ENCODE results near the gene SOWAHA. TPM values are rescaled to one million over a fixed set of nuclear protein-coding genes. Genes with fewer than 3 reads are reported as not detected.
"Not testable (repeated sequence)": the region's sequence is repeated elsewhere in the genome, so short reads cannot be mapped to it uniquely, and the experiment has no call there.

Gene SOWAHA
- total RNA-seq, 2 donors from 2014 or later: 0.63 to 0.68 TPM

DNA sequence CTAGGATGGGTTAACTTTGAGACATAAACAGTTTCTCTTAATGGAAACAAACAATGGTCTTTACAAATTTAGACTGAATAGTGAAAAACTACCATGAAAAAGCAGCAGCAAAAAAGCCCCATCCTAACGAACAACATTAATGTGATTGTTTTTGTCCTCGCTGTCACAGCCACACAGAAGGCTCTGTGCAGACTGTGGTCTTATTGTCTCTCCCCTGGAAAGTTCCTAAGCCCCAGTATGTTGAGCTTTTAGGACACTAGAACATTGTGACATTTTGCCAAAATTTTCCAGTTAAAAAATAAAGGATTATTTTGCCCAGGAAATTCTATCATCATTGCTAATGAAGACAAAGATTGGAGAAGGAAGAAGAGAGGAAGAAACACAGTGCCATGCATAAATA, 12.6 kb upstream of the SOWAHA start:
- Histone ChIP-seq H3K36me3 (no peaks in the 10 kb centered on the region), H3K4me3 (no peak overlapping the region), H3K27me3 (replicated peaks; ENCODE audit: insufficient read depth) (no peaks in the 10 kb centered on the region), H3K4me1 (ENCODE audit: control insufficient read depth in 1 of 2, low read depth in 2 of 2) (no peaks in the 10 kb centered on the region), H3K27ac (no peak overlapping the region), H3K9me3 (no peaks in the 10 kb centered on the region)
- TF ChIP-seq CTCF (IDR thresholded peaks at IDR 0.05): no peak
- ATAC-seq (ENCODE audit: insufficient number of reproducible peaks, low FRiP score, low read depth) (no peak), DNase-seq (ENCODE audit: low spot score) (no peak)

DNA sequence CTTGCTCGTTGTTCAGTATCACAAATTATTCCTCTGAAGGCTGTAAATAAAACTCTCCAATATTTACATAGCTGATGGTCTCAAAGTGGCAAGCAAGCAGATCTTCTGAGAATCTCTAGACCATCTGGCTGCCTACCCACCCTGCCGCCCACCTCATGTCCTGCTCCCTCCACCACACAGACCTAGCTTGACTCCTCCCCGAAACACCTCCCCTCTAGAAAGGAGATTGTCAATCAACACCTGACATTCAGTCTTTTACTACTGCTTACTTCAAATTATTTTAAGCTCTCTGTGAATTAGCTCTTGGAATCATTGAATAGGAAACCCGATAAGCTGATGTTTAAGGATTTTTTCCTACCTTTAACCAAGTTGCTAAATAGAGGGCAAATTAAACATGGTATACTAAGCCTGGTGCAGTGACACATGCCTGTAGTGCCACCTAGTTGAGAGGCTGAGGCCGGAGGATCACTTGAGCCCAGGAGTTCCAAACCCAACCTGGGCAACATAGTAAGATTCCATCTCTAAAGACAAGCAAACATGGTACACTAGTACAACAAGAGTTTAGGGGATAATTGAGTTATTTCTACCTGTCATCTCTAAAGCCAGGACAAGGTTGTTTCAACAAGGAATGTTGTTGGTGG, 10.9 kb upstream of the SOWAHA start:
- Histone ChIP-seq H3K27me3 (replicated peaks; ENCODE audit: insufficient read depth) (no peaks in the 10 kb centered on the region), H3K4me1 (ENCODE audit: control insufficient read depth in 1 of 2, low read depth in 2 of 2) (no peaks in the 10 kb centered on the region), H3K9me3 (no peaks in the 10 kb centered on the region), H3K4me3 (no peak overlapping the region), H3K27ac (no peak overlapping the region), H3K36me3 (no peaks in the 10 kb centered on the region)
- DNase-seq (ENCODE audit: low spot score): no peak
- no peak for TF ChIP-seq CTCF (IDR thresholded peaks at IDR 0.05)
- ATAC-seq (ENCODE audit: insufficient number of reproducible peaks, low FRiP score, low read depth): no peak

DNA sequence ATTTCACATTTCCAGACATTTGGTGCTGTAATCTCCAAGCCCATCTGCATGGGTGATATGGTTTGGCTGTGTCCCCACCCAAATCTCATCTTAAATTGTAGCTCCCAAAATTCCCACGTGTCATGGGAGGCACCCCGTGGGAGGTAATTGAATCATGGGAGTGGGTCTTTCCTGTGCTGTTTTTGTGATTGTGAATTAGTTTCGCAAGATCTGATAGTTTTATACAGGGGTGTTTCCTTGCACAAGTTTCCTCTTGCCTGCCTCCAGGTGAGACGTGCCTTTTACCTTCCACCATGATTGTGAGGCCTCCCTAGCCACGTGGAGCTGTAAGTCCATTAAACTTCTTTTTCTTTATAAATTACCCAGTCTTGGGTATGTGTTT, 10.4 kb upstream of the SOWAHA start:
- not testable (repeated sequence) for DNase-seq (ENCODE audit: low spot score); H3K36me3 ChIP-seq; H3K27me3 ChIP-seq (replicated peaks; ENCODE audit: insufficient read depth); H3K27ac ChIP-seq; H3K4me3 ChIP-seq; ATAC-seq (ENCODE audit: insufficient number of reproducible peaks, low FRiP score, low read depth); H3K9me3 ChIP-seq; H3K4me1 ChIP-seq (ENCODE audit: control insufficient read depth in 1 of 2, low read depth in 2 of 2)

- not testable (repeated sequence) for H3K27ac ChIP-seq; ATAC-seq (ENCODE audit: insufficient number of reproducible peaks, low FRiP score, low read depth); H3K4me3 ChIP-seq; DNase-seq (ENCODE audit: low spot score); H3K4me1 ChIP-seq (ENCODE audit: control insufficient read depth in 1 of 2, low read depth in 2 of 2); H3K27me3 ChIP-seq (replicated peaks; ENCODE audit: insufficient read depth); H3K9me3 ChIP-seq; H3K36me3 ChIP-seq
Observed at GRCh38 chr5:132804219-132804618, 8.9 kb upstream of the SOWAHA start.

DNA sequence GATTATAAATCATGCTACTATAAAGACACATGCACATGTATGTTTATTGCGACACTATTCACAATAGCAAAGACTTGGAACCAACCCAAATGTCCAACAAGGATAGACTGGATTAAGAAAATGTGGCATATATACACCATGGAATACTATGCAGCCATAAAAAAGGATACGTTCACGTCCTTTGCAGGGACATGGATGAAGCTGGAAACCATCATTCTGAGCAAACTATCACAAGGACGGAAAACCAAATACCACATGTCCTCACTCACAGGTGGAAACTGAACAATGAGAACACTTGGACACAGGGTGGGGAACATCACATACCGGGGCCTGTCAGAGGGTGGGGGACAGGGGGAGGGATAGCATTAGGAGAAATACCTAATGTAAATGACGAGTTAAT, 7.2 kb upstream of the SOWAHA start:
- H3K27ac ChIP-seq; H3K4me3 ChIP-seq; H3K4me1 ChIP-seq (ENCODE audit: control insufficient read depth in 1 of 2, low read depth in 2 of 2); DNase-seq (ENCODE audit: low spot score); ATAC-seq (ENCODE audit: insufficient number of reproducible peaks, low FRiP score, low read depth); H3K9me3 ChIP-seq; H3K36me3 ChIP-seq; H3K27me3 ChIP-seq (replicated peaks; ENCODE audit: insufficient read depth): not testable (repeated sequence)

- H3K36me3 ChIP-seq; H3K27me3 ChIP-seq (replicated peaks; ENCODE audit: insufficient read depth); ATAC-seq (ENCODE audit: insufficient number of reproducible peaks, low FRiP score, low read depth); H3K4me1 ChIP-seq (ENCODE audit: control insufficient read depth in 1 of 2, low read depth in 2 of 2); H3K27ac ChIP-seq; H3K9me3 ChIP-seq; H3K4me3 ChIP-seq; DNase-seq (ENCODE audit: low spot score): not testable (repeated sequence)
Observed at GRCh38 chr5:132806804-132807162, 6.3 kb upstream of the SOWAHA start.

- H3K27me3 ChIP-seq (replicated peaks; ENCODE audit: insufficient read depth): no peaks in the 10 kb centered on the region
- TF ChIP-seq CTCF (IDR thresholded peaks at IDR 0.05): no peak
- ATAC-seq (ENCODE audit: insufficient number of reproducible peaks, low FRiP score, low read depth): no peak
- H3K27ac ChIP-seq: no peak overlapping the region
- no peak overlapping the region for H3K4me3 ChIP-seq
- H3K9me3 ChIP-seq: no peaks in the 10 kb centered on the region
- no peaks in the 10 kb centered on the region for H3K4me1 ChIP-seq (ENCODE audit: control insufficient read depth in 1 of 2, low read depth in 2 of 2)
- DNase-seq (ENCODE audit: low spot score): no peak
- no peaks in the 10 kb centered on the region for H3K36me3 ChIP-seq
Observed at GRCh38 chr5:132807163-132807838, 5.8 kb upstream of the SOWAHA start.

Data from thoracic aorta (tissue), 2 donors.